H9 (cell line): ENCODE data around the gene CEACAM5. TPM values are rescaled to one million over a fixed set of nuclear protein-coding genes. Genes with fewer than 3 reads are reported as not detected.

Experiments
- DNase-seq: peaks from one replicate; pipeline ENCODE4 v3.0.0-alpha.2; 2017
- H2AFZ ChIP-seq: one replicate; pipeline ENCODE4 v1.6.1; 2013; ENCODE audit warnings: mild to moderate bottlenecking, low read length, control low read depth, moderate library complexity
- H2AK5ac ChIP-seq: 2 replicates; pipeline ENCODE4 v1.6.1; 2013; ENCODE audit warnings: low read length, control low read depth, mixed read lengths; ENCODE audit not compliant: insufficient read length
- H2BK120ac ChIP-seq: one replicate; pipeline ENCODE4 v1.6.1; 2013; ENCODE audit warnings: low read depth, mild to moderate bottlenecking, low read length, control low read depth, inconsistent platforms; ENCODE audit not compliant: poor library complexity, severe bottlenecking
- H2BK12ac ChIP-seq: 2 replicates; pipeline ENCODE4 v1.6.1; 2013; ENCODE audit warnings: low read length, control low read depth, mixed read lengths, low read depth; ENCODE audit not compliant: insufficient read length
- H2BK15ac ChIP-seq: 2 replicates; pipeline ENCODE4 v1.6.1; 2013; ENCODE audit warnings: low read depth, low read length, control low read depth
- H2BK20ac ChIP-seq: one replicate; pipeline ENCODE4 v1.6.1; 2013; ENCODE audit warnings: low read depth, mild to moderate bottlenecking, low read length, control low read depth, inconsistent platforms; ENCODE audit not compliant: poor library complexity, severe bottlenecking
- H2BK5ac ChIP-seq: 2 replicates; pipeline ENCODE4 v1.6.1; 2013; ENCODE audit warnings: low read length, control low read depth, mixed read lengths; ENCODE audit not compliant: insufficient read length
- H3K14ac ChIP-seq: 2 replicates; pipeline ENCODE4 v1.6.1; 2013; ENCODE audit warnings: low read length, control low read depth; ENCODE audit not compliant: insufficient read depth
- H3K18ac ChIP-seq: 2 replicates; pipeline ENCODE4 v1.6.1; 2013; ENCODE audit warnings: low read depth, mild to moderate bottlenecking, mixed read lengths, low read length, control low read depth; ENCODE audit not compliant: insufficient read length
- H3K23ac ChIP-seq: 2 replicates; pipeline ENCODE4 v1.6.1; 2013; ENCODE audit warnings: low read length, control low read depth, mixed read lengths, low read depth; ENCODE audit not compliant: insufficient read length
- H3K23me2 ChIP-seq: 2 replicates; pipeline ENCODE4 v1.6.1; 2013; ENCODE audit warnings: low read depth, mild to moderate bottlenecking, mixed read lengths, low read length, control low read depth; ENCODE audit not compliant: insufficient read length, poor library complexity, severe bottlenecking
- H3K27ac ChIP-seq: 2 replicates; pipeline ENCODE4 v1.5.1; 2013; ENCODE audit warnings: low read length, control low read depth, mixed read lengths, low read depth; ENCODE audit not compliant: insufficient read length
- H3K27me3 ChIP-seq: 2 replicates; pipeline ENCODE4 v1.6.1; 2013; ENCODE audit warnings: low read length, control low read depth, inconsistent platforms; ENCODE audit not compliant: insufficient read depth
- H3K4ac ChIP-seq: 2 replicates; pipeline ENCODE4 v1.6.1; 2013; ENCODE audit warnings: low read depth, mild to moderate bottlenecking, control low read depth, inconsistent platforms, low read length, moderate library complexity
- H3K4me1 ChIP-seq: 2 replicates; pipeline ENCODE4 v1.6.1; 2013; ENCODE audit warnings: low read length, control low read depth, inconsistent platforms; ENCODE audit not compliant: insufficient read depth
- H3K4me2 ChIP-seq: 2 replicates; pipeline ENCODE4 v1.6.1; 2013; ENCODE audit warnings: low read length, control low read depth, mixed read lengths; ENCODE audit not compliant: insufficient read length, insufficient read depth
- H3K56ac ChIP-seq: 2 replicates; pipeline ENCODE4 v1.6.1; 2013; ENCODE audit warnings: low read depth, mild to moderate bottlenecking, mixed read lengths, low read length, control low read depth; ENCODE audit not compliant: insufficient read length
- H3K79me1 ChIP-seq: 2 replicates; pipeline ENCODE4 v1.6.1; 2013; ENCODE audit warnings: low read depth, mild to moderate bottlenecking, moderate library complexity, low read length, control low read depth, inconsistent platforms; ENCODE audit not compliant: insufficient read depth, poor library complexity, severe bottlenecking
- H3K79me2 ChIP-seq: 2 replicates; pipeline ENCODE4 v1.6.1; 2013; ENCODE audit warnings: low read length, control low read depth, inconsistent platforms; ENCODE audit not compliant: insufficient read depth
- H3K9ac ChIP-seq: 2 replicates; pipeline ENCODE4 v1.6.1; 2013; ENCODE audit warnings: low read length, control low read depth, mixed read lengths; ENCODE audit not compliant: insufficient read length; ENCODE audit errors: extremely low read depth
- H3K9me3 ChIP-seq: one replicate; pipeline ENCODE4 v1.6.1; 2013; ENCODE audit warnings: low read depth, low read length, inconsistent platforms; ENCODE audit not compliant: control insufficient read depth
- H3T11ph ChIP-seq: one replicate; pipeline ENCODE4 v1.6.1; 2013; ENCODE audit warnings: mild to moderate bottlenecking, low read length, control low read depth, inconsistent platforms
- H4K20me1 ChIP-seq: one replicate; pipeline ENCODE4 v1.6.1; 2013; ENCODE audit not compliant: control insufficient read depth, insufficient read length, insufficient read depth
- H4K5ac ChIP-seq: 2 replicates; pipeline ENCODE4 v1.6.1; 2013; ENCODE audit warnings: low read depth, mild to moderate bottlenecking, mixed read lengths, low read length, control low read depth; ENCODE audit not compliant: insufficient read length
- H4K8ac ChIP-seq: replicated peaks from 2 replicates; pipeline ENCODE4 v1.6.1; 2013; ENCODE audit warnings: low read length, control low read depth, mixed read lengths, low read depth; ENCODE audit not compliant: insufficient read length
- H4K91ac ChIP-seq: 2 replicates; pipeline ENCODE4 v1.6.1; 2013; ENCODE audit warnings: low read depth, mild to moderate bottlenecking, moderate library complexity, mixed read lengths, low read length, control low read depth; ENCODE audit not compliant: insufficient read length
- H3K27ac Mint-ChIP-seq, 3 experiments: 2 replicates in 2 of 3; 3 replicates in 1 of 3; pipeline ENCODE4 v1.8.0; 2020 to 2021; ENCODE audit warnings: mixed read lengths in 3 of 3, mild to moderate bottlenecking in 1 of 3, moderate library complexity in 1 of 3
- H3K27me3 Mint-ChIP-seq: 2 replicates; pipeline ENCODE4 v1.8.0; 2021; ENCODE audit warnings: low read depth, mild to moderate bottlenecking, moderate library complexity, mixed read lengths
- H3K36me3 Mint-ChIP-seq, 3 experiments: 2 replicates in 2 of 3; 3 replicates in 1 of 3; pipeline ENCODE4 v1.8.0; 2020 to 2021; ENCODE audit warnings: low read depth in 3 of 3, mixed read lengths in 3 of 3; ENCODE audit not compliant: insufficient read depth in 1 of 3
- H3K4me1 Mint-ChIP-seq, 2 experiments: 2 replicates each; pipeline ENCODE4 v1.8.0; 2020; ENCODE audit warnings: mixed read lengths in 2 of 2
- H3K4me3 Mint-ChIP-seq, 2 experiments: 2 replicates in 1 of 2; 3 replicates in 1 of 2; pipeline ENCODE4 v1.8.0; 2020 to 2021; ENCODE audit warnings: mild to moderate bottlenecking in 2 of 2, mixed read lengths in 2 of 2, moderate library complexity in 1 of 2
- H3K9me3 Mint-ChIP-seq, 2 experiments: 2 replicates in 1 of 2; 3 replicates in 1 of 2; pipeline ENCODE4 v1.8.0; 2020; ENCODE audit warnings: mild to moderate bottlenecking in 2 of 2, mixed read lengths in 2 of 2, moderate library complexity in 1 of 2
- CTCF ChIP-seq: fragments of 200-600 bp; sonication (generic); conservative IDR thresholded peaks from 3 replicates; pipeline ENCODE4 v1.8.0; 2021; ENCODE audit warnings: antibody characterized with exemption, mild to moderate bottlenecking
- WGBS: extraction: QIAGEN DNeasy Blood & Tissue Kit; methylation state at CpG from one replicate; pipeline ENCODE4 v1.1.7; 2013; ENCODE audit warnings: missing lambda C conversion rate, low lambda C conversion rate, mixed read lengths; ENCODE audit not compliant: insufficient read length; ENCODE audit errors: extremely low coverage; 5-methylcytosine and 5-hydroxymethylcytosine counted together
- total RNA-seq: library from RNA; stranded (reverse); gene quantifications from 2 replicates; pipeline ENCODE4 v1.2.1, GENCODE V29; 2021

CEACAM5 gene
- total RNA-seq, 1 experiment from 2014 or later, result not detected

GRCh38 chr19:41740415-41741243 is 32.2 kb downstream of the CEACAM5 start:
- Histone ChIP-seq H4K20me1 (no peaks in the 10 kb centered on the region), H2BK120ac (no peak overlapping the region), H3K4me2 (no peak overlapping the region), H2AK5ac (no peak overlapping the region), H2BK20ac (no peak overlapping the region), H3K23ac (no peak overlapping the region), H3K56ac (no peak overlapping the region), H3K9ac (no peak overlapping the region), H3K79me2 (no peaks in the 10 kb centered on the region), H2BK5ac (no peak overlapping the region), H3K9me3 (peaks cover 12% of the 10 kb centered on the region), H3K4ac (no peak overlapping the region), H4K91ac (no peak overlapping the region), H2BK15ac (no peak overlapping the region), H4K5ac (no peak overlapping the region), H4K8ac (no peak overlapping the region), H3K27ac (no peak overlapping the region), H2BK12ac (no peak overlapping the region), H3K14ac (no peak overlapping the region), H3K79me1 (no peaks in the 10 kb centered on the region), H3K18ac (no peak overlapping the region), H2AFZ (no peak overlapping the region), H3K4me1 (no peaks in the 10 kb centered on the region), H3T11ph (no peak overlapping the region), H3K27me3 (no peaks in the 10 kb centered on the region), H3K23me2 (no peaks in the 10 kb centered on the region)
- DNase-seq, result no peak
- Mint-ChIP-seq H3K27me3 (no peaks in the 10 kb centered on the region; the same call in 1 of the 2 replicates), H3K27ac (no peak overlapping the region), H3K4me3 (no peak overlapping the region), H3K36me3 (peaks cover 0 to 17% (median 0%) of the 10 kb centered on the region in 3 experiments; a peak in 2 of 7 replicates), H3K4me1 (no peaks in the 10 kb centered on the region), H3K9me3 (peaks cover 72 to 94% of the 10 kb centered on the region in 2 experiments)
- no CpG with 5 or more reads among the region's 5 CpGs for WGBS
- no peak for TF ChIP-seq CTCF
